Brain microvascular endothelial cell (primary cell): ENCODE data around the gene TAF3.
A peak's percentile ranks its signal among the peaks of the same experiment; 100 is the strongest.

Experiments used
- DNase-seq: peaks from one replicate; pipeline ENCODE4 v3.0.0-alpha.2; 2020
- H3K27ac ChIP-seq: fragments of 250-450 bp; sonication (Bioruptor Pico); 2 replicates; pipeline ENCODE4 v1.5.1; 2020; ENCODE audit warnings: mild to moderate bottlenecking, moderate library complexity
- H3K27me3 ChIP-seq: fragments of 250-450 bp; sonication (Bioruptor Pico); replicated peaks from 2 replicates; pipeline ENCODE4 v1.5.1; 2020; ENCODE audit warnings: mild to moderate bottlenecking
- H3K36me3 ChIP-seq: fragments of 250-450 bp; sonication (Bioruptor Pico); replicated peaks from 2 replicates; pipeline ENCODE4 v1.5.1; 2020; ENCODE audit warnings: mild to moderate bottlenecking
- H3K4me3 ChIP-seq: 2 replicates; pipeline ENCODE4 v1.5.1; 2011; ENCODE audit warnings: low read depth, mild to moderate bottlenecking, control low read depth, low read length, moderate library complexity
- in situ Hi-C: cut with HindIII; loops from 2 replicates; pipeline ENCODE4 v1.10.0; 2017; ENCODE audit warnings: low sequenced_read_pairs, low pct_ligation_motif_present
- TF ChIP-seq, protein P1 (sequence below): IDR thresholded peaks from 2 replicates; pipeline ENCODE4 v1.5.1; 2011; ENCODE audit warnings: low read depth, mild to moderate bottlenecking, moderate library complexity, low read length, control low read depth, inconsistent platforms; ENCODE audit errors: missing control alignments

TAF3 gene

DNA sequence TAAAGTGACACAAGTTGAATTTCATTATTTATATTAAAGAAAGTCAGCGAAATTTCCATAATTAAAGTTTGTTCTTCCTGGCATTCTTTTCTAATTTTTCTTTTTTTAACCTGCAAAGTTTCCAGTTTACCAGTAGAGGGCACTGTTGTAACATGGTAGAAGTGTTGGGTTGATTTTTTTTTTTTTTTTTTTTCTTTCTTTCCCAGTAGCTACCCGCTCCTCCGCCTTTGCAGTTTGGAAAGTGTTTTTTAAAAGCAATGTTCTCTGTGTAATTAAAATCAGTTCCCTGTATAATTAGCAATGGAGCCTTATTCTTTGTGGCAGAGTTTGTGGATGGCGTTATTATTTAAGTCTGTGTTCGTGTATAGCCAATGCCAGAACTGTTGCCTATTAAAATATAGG lies 53.7 kb downstream of the TAF3 start:
- DNase-seq = no peak
- in situ Hi-C loops = no loop called here
- H3K36me3 ChIP-seq = no peaks in the 10 kb centered on the region
- no peaks in the 10 kb centered on the region for H3K27me3 ChIP-seq
- TF ChIP-seq, protein P1, sequence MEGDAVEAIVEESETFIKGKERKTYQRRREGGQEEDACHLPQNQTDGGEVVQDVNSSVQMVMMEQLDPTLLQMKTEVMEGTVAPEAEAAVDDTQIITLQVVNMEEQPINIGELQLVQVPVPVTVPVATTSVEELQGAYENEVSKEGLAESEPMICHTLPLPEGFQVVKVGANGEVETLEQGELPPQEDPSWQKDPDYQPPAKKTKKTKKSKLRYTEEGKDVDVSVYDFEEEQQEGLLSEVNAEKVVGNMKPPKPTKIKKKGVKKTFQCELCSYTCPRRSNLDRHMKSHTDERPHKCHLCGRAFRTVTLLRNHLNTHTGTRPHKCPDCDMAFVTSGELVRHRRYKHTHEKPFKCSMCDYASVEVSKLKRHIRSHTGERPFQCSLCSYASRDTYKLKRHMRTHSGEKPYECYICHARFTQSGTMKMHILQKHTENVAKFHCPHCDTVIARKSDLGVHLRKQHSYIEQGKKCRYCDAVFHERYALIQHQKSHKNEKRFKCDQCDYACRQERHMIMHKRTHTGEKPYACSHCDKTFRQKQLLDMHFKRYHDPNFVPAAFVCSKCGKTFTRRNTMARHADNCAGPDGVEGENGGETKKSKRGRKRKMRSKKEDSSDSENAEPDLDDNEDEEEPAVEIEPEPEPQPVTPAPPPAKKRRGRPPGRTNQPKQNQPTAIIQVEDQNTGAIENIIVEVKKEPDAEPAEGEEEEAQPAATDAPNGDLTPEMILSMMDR = peak; percentile 57
- no peak overlapping the region for H3K27ac ChIP-seq
- peak overlapping the region; percentile 22 for H3K4me3 ChIP-seq

DNA sequence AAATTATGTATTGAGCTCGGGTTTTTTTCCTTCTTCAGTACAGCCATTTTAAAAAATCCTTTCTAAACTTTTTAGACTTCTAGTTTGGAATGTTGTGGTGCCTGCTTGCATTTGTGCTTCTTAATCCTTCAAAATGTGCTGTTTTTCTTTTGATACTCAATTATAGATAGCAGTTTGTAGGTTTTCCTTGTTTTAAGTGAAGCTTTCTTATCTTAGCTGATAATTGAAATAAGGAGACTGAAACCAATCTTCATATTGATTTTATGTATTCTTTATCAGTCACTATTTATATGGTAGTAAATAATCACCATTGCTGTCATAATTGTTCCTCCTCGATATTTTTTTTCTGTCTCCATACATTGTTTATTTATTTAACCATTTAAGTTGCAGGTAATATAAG lies 56.6 kb downstream of the TAF3 start:
- in situ Hi-C loops = no loop called here
- DNase-seq = no peak
- TF ChIP-seq, protein P1 = no peak

DNA sequence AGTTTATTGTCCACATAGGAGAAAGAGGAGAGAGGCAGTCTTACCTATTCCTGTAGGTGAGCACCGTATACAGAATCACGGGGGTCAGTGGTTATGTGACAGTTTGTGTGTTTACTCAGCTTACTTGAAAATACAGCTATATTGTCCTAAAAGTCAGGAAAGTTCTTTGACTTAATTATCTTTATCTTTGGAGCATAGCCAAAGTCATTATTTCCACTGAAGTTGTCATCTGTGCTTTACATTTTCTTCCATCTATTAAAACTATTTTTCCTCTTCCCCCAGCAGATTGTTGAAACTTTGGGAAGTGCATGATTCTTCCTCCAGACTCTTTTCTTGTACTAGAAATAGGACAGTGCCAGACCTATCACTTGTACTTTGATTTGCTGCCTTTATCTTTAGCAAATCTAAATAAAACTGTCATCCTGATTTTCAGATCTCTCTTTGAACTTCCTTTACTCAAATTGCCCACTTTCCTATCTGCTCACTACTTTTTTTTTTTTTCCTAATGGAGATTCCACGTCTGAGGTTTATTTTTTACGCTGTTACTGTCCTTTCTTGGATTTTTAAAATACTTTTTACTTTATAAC lies 58.3 kb downstream of the TAF3 start:
- DNase-seq = no peak
- TF ChIP-seq, protein P1 = no peak
- no peaks in the 10 kb centered on the region for H3K36me3 ChIP-seq
- H3K27me3 ChIP-seq = no peaks in the 10 kb centered on the region
- no peak overlapping the region for H3K27ac ChIP-seq
- no peak overlapping the region for H3K4me3 ChIP-seq
- in situ Hi-C loops = no loop called here

More for the DNA sequence above, 56.6 kb downstream of the TAF3 start:
- H3K27ac ChIP-seq = no peak overlapping the region
- H3K36me3 ChIP-seq = no peaks in the 10 kb centered on the region
- H3K27me3 ChIP-seq = no peaks in the 10 kb centered on the region
- no peak overlapping the region for H3K4me3 ChIP-seq

- TF ChIP-seq, protein P1 = no peak
- no peaks in the 10 kb centered on the region for H3K36me3 ChIP-seq
- H3K4me3 ChIP-seq = no peak overlapping the region
- DNase-seq = no peak
- H3K27me3 ChIP-seq = no peaks in the 10 kb centered on the region
- in situ Hi-C loops = no loop called here
- no peak overlapping the region for H3K27ac ChIP-seq
Observed at GRCh38 chr10:7881119-7881518, 62.8 kb downstream of the TAF3 start.

DNA sequence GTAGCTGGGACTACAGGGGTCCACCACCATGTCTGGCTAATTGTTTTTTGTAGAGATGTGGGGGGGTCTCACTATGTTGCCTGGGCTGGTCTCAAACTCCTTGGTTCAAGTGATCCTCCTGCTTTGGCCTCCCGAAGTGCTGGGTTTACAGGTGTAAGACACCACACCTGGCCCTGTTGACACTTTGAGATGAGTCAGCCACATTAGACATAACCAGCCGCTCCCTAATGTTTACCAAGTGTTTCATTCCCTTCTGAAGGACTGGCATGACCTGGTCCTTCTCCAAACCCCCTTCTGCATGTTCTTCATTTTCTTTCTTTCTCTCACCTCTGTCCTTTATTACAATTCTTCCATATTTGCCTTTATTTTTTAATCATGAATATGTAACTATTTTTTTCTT lies 67.8 kb downstream of the TAF3 start:
- TF ChIP-seq, protein P1 = no peak
- no peaks in the 10 kb centered on the region for H3K36me3 ChIP-seq
- no peaks in the 10 kb centered on the region for H3K27me3 ChIP-seq
- H3K4me3 ChIP-seq = no peak overlapping the region
- in situ Hi-C loops = no loop called here
- H3K27ac ChIP-seq = no peak overlapping the region
- DNase-seq = no peak
